Endothelial cell (in vitro differentiated cells): Measurements from ENCODE around the gene TAC3. TPM values are rescaled to one million over a fixed set of nuclear protein-coding genes. Genes with fewer than 3 reads are reported as not detected.
"Not testable (repeated sequence)": the region's sequence is repeated elsewhere in the genome, so short reads cannot be mapped to it uniquely, and the experiment has no call there.

ENCODE experiments used
- DNase-seq: peaks from one replicate; pipeline ENCODE4 v3.0.0; 2021; ENCODE audit warnings: low spot score
- H3K27ac Mint-ChIP-seq: one replicate; pipeline ENCODE4 v1.8.0; 2021; ENCODE audit warnings: mixed read lengths, inconsistent platforms; ENCODE audit not compliant: unreplicated experiment
- H3K27me3 Mint-ChIP-seq: one replicate; pipeline ENCODE4 v1.8.0; 2021; ENCODE audit warnings: mild to moderate bottlenecking, moderate library complexity, mixed read lengths, inconsistent platforms; ENCODE audit not compliant: unreplicated experiment
- H3K36me3 Mint-ChIP-seq: one replicate; pipeline ENCODE4 v1.8.0; 2021; ENCODE audit warnings: mild to moderate bottlenecking, low read depth, mixed read lengths, inconsistent platforms; ENCODE audit not compliant: unreplicated experiment
- H3K4me1 Mint-ChIP-seq: one replicate; pipeline ENCODE4 v1.8.0; 2021; ENCODE audit warnings: mild to moderate bottlenecking, mixed read lengths, inconsistent platforms; ENCODE audit not compliant: unreplicated experiment
- H3K4me3 Mint-ChIP-seq: one replicate; pipeline ENCODE4 v1.8.0; 2021; ENCODE audit warnings: mild to moderate bottlenecking, mixed read lengths, inconsistent platforms; ENCODE audit not compliant: unreplicated experiment
- H3K9me3 Mint-ChIP-seq: one replicate; pipeline ENCODE4 v1.8.0; 2021; ENCODE audit warnings: mixed read lengths, inconsistent platforms; ENCODE audit not compliant: unreplicated experiment
- CTCF ChIP-seq: fragments of 200-600 bp; sonication (generic); IDR thresholded peaks from one replicate; pipeline ENCODE4 v1.5.0; 2021; ENCODE audit warnings: antibody characterized with exemption; ENCODE audit not compliant: unreplicated experiment
- total RNA-seq: library from RNA; stranded (reverse); fragmentation: NEBNext Ultra II Directional; extraction: Animal tissue kit (Norgen Biotek cat#: 25700); gene quantifications from one replicate; pipeline ENCODE4 v1.2.1, GENCODE V29; 2021; ENCODE audit not compliant: unreplicated experiment

Gene TAC3
- total RNA-seq, 1 donor from 2014 or later = 18.0 TPM

GRCh38 chr12:56978397-56979138 lies 37.8 kb downstream of the TAC3 start:
- Mint-ChIP-seq H3K4me3 (no peak overlapping the region), H3K36me3 (peaks cover 12% of the 10 kb centered on the region), H3K27me3 (peaks cover 4% of the 10 kb centered on the region), H3K27ac (no peak overlapping the region), H3K4me1 (peaks cover 1% of the 10 kb centered on the region), H3K9me3 (no peaks in the 10 kb centered on the region)
- no peak for TF ChIP-seq CTCF
- no peak for DNase-seq

- DNase-seq, H3K27ac Mint-ChIP-seq, H3K27me3 Mint-ChIP-seq, H3K4me1 Mint-ChIP-seq, H3K9me3 Mint-ChIP-seq, H3K4me3 Mint-ChIP-seq: not testable (repeated sequence)
- H3K36me3 Mint-ChIP-seq = peaks cover 12% of the 10 kb centered on the region
These were observed 39.0 kb downstream of the TAC3 start for GRCh38 chr12:56977361-56977760.

GRCh38 chr12:56974224-56974623 lies 42.1 kb downstream of the TAC3 start:
- H3K27me3 Mint-ChIP-seq, H3K36me3 Mint-ChIP-seq, H3K4me1 Mint-ChIP-seq, H3K9me3 Mint-ChIP-seq, DNase-seq, H3K4me3 Mint-ChIP-seq, H3K27ac Mint-ChIP-seq: not testable (repeated sequence)

GRCh38 chr12:56968910-56969309 lies 47.4 kb downstream of the TAC3 start:
- not testable (repeated sequence) for H3K4me3 Mint-ChIP-seq, H3K27me3 Mint-ChIP-seq, DNase-seq, H3K36me3 Mint-ChIP-seq, H3K9me3 Mint-ChIP-seq, H3K27ac Mint-ChIP-seq, H3K4me1 Mint-ChIP-seq

- H3K4me1 Mint-ChIP-seq, H3K9me3 Mint-ChIP-seq, H3K27me3 Mint-ChIP-seq, H3K27ac Mint-ChIP-seq, DNase-seq, H3K4me3 Mint-ChIP-seq: not testable (repeated sequence)
- H3K36me3 Mint-ChIP-seq = peaks cover 11% of the 10 kb centered on the region
These were observed 50.2 kb downstream of the TAC3 start for GRCh38 chr12:56965997-56966642.

- DNase-seq, H3K27me3 Mint-ChIP-seq, H3K9me3 Mint-ChIP-seq, H3K27ac Mint-ChIP-seq, H3K4me3 Mint-ChIP-seq, H3K4me1 Mint-ChIP-seq: not testable (repeated sequence)
- H3K36me3 Mint-ChIP-seq = peaks cover 11% of the 10 kb centered on the region
These were observed 51.2 kb downstream of the TAC3 start for GRCh38 chr12:56965124-56965523.

- H3K27me3 Mint-ChIP-seq, H3K9me3 Mint-ChIP-seq, H3K4me3 Mint-ChIP-seq, H3K27ac Mint-ChIP-seq, DNase-seq, H3K4me1 Mint-ChIP-seq: not testable (repeated sequence)
- peaks cover 11% of the 10 kb centered on the region for H3K36me3 Mint-ChIP-seq
These were observed 52.8 kb downstream of the TAC3 start for GRCh38 chr12:56963557-56963956.

- not testable (repeated sequence) for H3K4me1 Mint-ChIP-seq, DNase-seq, H3K4me3 Mint-ChIP-seq, H3K27me3 Mint-ChIP-seq, H3K27ac Mint-ChIP-seq
- Mint-ChIP-seq H3K9me3 (peaks cover 11% of the 10 kb centered on the region), H3K36me3 (peaks cover 13% of the 10 kb centered on the region)
These were observed 54.1 kb downstream of the TAC3 start for GRCh38 chr12:56962247-56962646.

Other genes starting within 250 kb of the TAC3 start
- gene SDR9C7, start 82.1 kb downstream of the TAC3 start, total RNA-seq = not detected
- 0.82 TPM for gene RDH16, start 58.9 kb downstream of the TAC3 start, total RNA-seq
- 23.9 TPM for gene ZBTB39, start 10.0 kb downstream of the TAC3 start, total RNA-seq
- gene MYO1A, start 33.6 kb upstream of the TAC3 start, total RNA-seq = 0.36 TPM
- gene NEMP1, start 62.3 kb upstream of the TAC3 start, total RNA-seq = 17.6 TPM
- gene NAB2, start 72.6 kb upstream of the TAC3 start, total RNA-seq = 14.0 TPM
- 139 TPM for gene STAT6, start 94.8 kb upstream of the TAC3 start, total RNA-seq
- gene LRP1, start 112.0 kb upstream of the TAC3 start, total RNA-seq = 24.7 TPM
- gene LRP1-AS, start 131.1 kb upstream of the TAC3 start, total RNA-seq = 0.46 TPM
- not detected for gene NXPH4, start 200.3 kb upstream of the TAC3 start, total RNA-seq
- gene SHMT2, start 213.2 kb upstream of the TAC3 start, total RNA-seq = 63.3 TPM
- gene STAC3, start 234.7 kb upstream of the TAC3 start, total RNA-seq = 3.3 TPM